LNCaP clone FGC (cell line): ENCODE results near the gene ARHGAP10.

Source experiments
- DNase-seq: peaks from one replicate; pipeline ENCODE4 v3.0.0-alpha.2; 2011; ENCODE audit warnings: low read depth
- H3K4me3 ChIP-seq: 2 replicates; pipeline ENCODE4 v1.5.1; 2011; ENCODE audit warnings: mild to moderate bottlenecking, low read depth, low read length, control low read depth
- CTCF ChIP-seq: IDR thresholded peaks from 2 replicates; pipeline ENCODE4 v1.5.1; 2012; ENCODE audit warnings: mild to moderate bottlenecking; ENCODE audit not compliant: control insufficient read depth, insufficient read depth; ENCODE audit errors: extremely low read depth

ARHGAP10 gene

GRCh38 chr4:147848634-147849033 lies 116.7 kb downstream of the ARHGAP10 start:
- TF ChIP-seq CTCF, result no peak
- no peak for DNase-seq
- no peak overlapping the region for H3K4me3 ChIP-seq

- TF ChIP-seq CTCF, result no peak
- no peak overlapping the region for H3K4me3 ChIP-seq
- DNase-seq, result no peak
Measured at GRCh38 chr4:147851135-147851534, 119.2 kb downstream of the ARHGAP10 start.

- DNase-seq, result no peak
- no peak overlapping the region for H3K4me3 ChIP-seq
- no peak for TF ChIP-seq CTCF
Measured at GRCh38 chr4:147853706-147854105, 121.8 kb downstream of the ARHGAP10 start.

GRCh38 chr4:147854154-147854553 lies 122.3 kb downstream of the ARHGAP10 start:
- DNase-seq, result no peak
- no peak overlapping the region for H3K4me3 ChIP-seq
- no peak for TF ChIP-seq CTCF

- no peak overlapping the region for H3K4me3 ChIP-seq
- no peak for TF ChIP-seq CTCF
- no peak for DNase-seq
Measured at GRCh38 chr4:147855571-147856009, 123.7 kb downstream of the ARHGAP10 start.

- H3K4me3 ChIP-seq, result no peak overlapping the region
- no peak for DNase-seq
- no peak for TF ChIP-seq CTCF
Measured at GRCh38 chr4:147860960-147861359, 129.1 kb downstream of the ARHGAP10 start.

- no peak overlapping the region for H3K4me3 ChIP-seq
- TF ChIP-seq CTCF, result no peak
- DNase-seq, result no peak
Measured at GRCh38 chr4:147862043-147862692, 130.3 kb downstream of the ARHGAP10 start.
